ENCODE results near the gene DUS3L.
"Not testable (repeated sequence)": the region's sequence is repeated elsewhere in the genome, so short reads cannot be mapped to it uniquely, and the experiment has no call there.

DUS3L gene

GRCh38 chr19:5772416-5772815 lies 18.5 kb downstream of the DUS3L start:
- no peak for DNase-seq (ENCODE audit: low read depth)

GRCh38 chr19:5767949-5768348 lies 23.0 kb downstream of the DUS3L start:
- no peak for DNase-seq (ENCODE audit: low read depth)

- no peak for DNase-seq (ENCODE audit: low read depth)
These were observed 25.7 kb downstream of the DUS3L start for GRCh38 chr19:5765220-5765619.

GRCh38 chr19:5762608-5763217 lies 28.2 kb downstream of the DUS3L start:
- DNase-seq (ENCODE audit: low read depth), result no peak

- no peak for DNase-seq (ENCODE audit: low read depth)
These were observed 37.2 kb downstream of the DUS3L start for GRCh38 chr19:5753743-5754142.

- DNase-seq (ENCODE audit: low read depth), result no peak
These were observed 39.3 kb downstream of the DUS3L start for GRCh38 chr19:5751709-5752108.

GRCh38 chr19:5749505-5749904 lies 41.5 kb downstream of the DUS3L start:
- no peak for DNase-seq (ENCODE audit: low read depth)

- DNase-seq (ENCODE audit: low read depth), result not testable (repeated sequence)
These were observed 42.0 kb downstream of the DUS3L start for GRCh38 chr19:5748920-5749319.

GRCh38 chr19:5744999-5745398 lies 46.0 kb downstream of the DUS3L start:
- DNase-seq (ENCODE audit: low read depth), result not testable (repeated sequence)

GRCh38 chr19:5743630-5744029 lies 47.3 kb downstream of the DUS3L start:
- DNase-seq (ENCODE audit: low read depth), result no peak

- DNase-seq (ENCODE audit: low read depth), result no peak
These were observed 48.9 kb downstream of the DUS3L start for GRCh38 chr19:5742051-5742450.

- DNase-seq (ENCODE audit: low read depth), result no peak
These were observed 52.5 kb downstream of the DUS3L start for GRCh38 chr19:5738423-5738822.

Measured in stimulated activated CD8-positive, alpha-beta memory T cell treated with anti-CD3 and anti-CD28 coated beads, Interleukin-12 subunit alpha, Interleukin-12 subunit beta, amount 100 ng/mL, for 4 hours (primary cell).